SK-N-SH (cell line): ENCODE data around the gene NR2C2. TPM values are rescaled to one million over a fixed set of nuclear protein-coding genes. Genes with fewer than 3 reads are reported as not detected.
A peak's percentile ranks its signal among the peaks of the same experiment; 100 is the strongest.

ENCODE experiments used
- CTCF ChIA-PET: fragments of 300-600, 350-600 bp; formaldehyde crosslinking; extraction: SDS; loops from one replicate; lab custom pipeline; 2021; lab: Yijun Ruan, JAX
- POLR2A ChIA-PET: fragments of 350-600 bp; sonication (Branson Sonifier 250); formaldehyde crosslinking; extraction: SDS; loops from one replicate; lab custom pipeline; 2020; ENCODE audit warnings: antibody characterized with exemption, inconsistent platforms; lab: Yijun Ruan, JAX
- DNase-seq: peaks from one replicate; pipeline ENCODE4 v3.0.0; 2012
- H2AFZ ChIP-seq: fragments of 200-600 bp; sonication (generic); 2 replicates; pipeline ENCODE4 v1.8.1; 2016; ENCODE audit warnings: antibody characterized with exemption, mild to moderate bottlenecking, low read depth
- H3F3A ChIP-seq: fragments of 200-600 bp; sonication (generic); replicated peaks from 2 replicates; pipeline ENCODE3; 2016; ENCODE audit warnings: antibody characterized with exemption, mild to moderate bottlenecking; ENCODE audit not compliant: insufficient read depth
- H3K27ac ChIP-seq, 2 experiments: fragments of 200-500 bp in 1 of 2; fragments of 200-600 bp in 1 of 2; sonication (Bioruptor generic) in 1 of 2; sonication (generic), shearing (Covaris generic) in 1 of 2; 2 replicates each; pipeline versions ENCODE4 v1.5.1 to v1.6.1; 2014 to 2016; ENCODE audit warnings: low read depth in 2 of 2, inconsistent platforms in 1 of 2, low read length in 1 of 2, mild to moderate bottlenecking in 1 of 2, mixed read lengths in 1 of 2
- H3K27me3 ChIP-seq: fragments of 200-600 bp; sonication (generic), shearing (Covaris generic); 2 replicates; pipeline ENCODE4 v1.6.1; 2016; ENCODE audit warnings: mixed run types; ENCODE audit not compliant: insufficient read depth
- H3K36me3 ChIP-seq, 2 experiments: fragments of 200-500 bp in 1 of 2; fragments of 200-600 bp in 1 of 2; sonication (Bioruptor generic) in 1 of 2; sonication (generic) in 1 of 2; replicated peaks in 1 of 2; 2 replicates each; pipeline versions ENCODE3 to v1.5.1; 2014 to 2016; ENCODE audit warnings: low read length in 1 of 2, mild to moderate bottlenecking in 1 of 2; ENCODE audit not compliant: insufficient read depth in 2 of 2, control insufficient read depth in 1 of 2
- H3K4me1 ChIP-seq, 2 experiments: fragments of 200-500 bp in 1 of 2; fragments of 200-600 bp in 1 of 2; sonication (Bioruptor generic) in 1 of 2; sonication (generic), shearing (Covaris generic) in 1 of 2; 2 replicates each; pipeline versions ENCODE4 v1.5.1 to v1.6.1; 2014 to 2016; ENCODE audit warnings: low read depth in 1 of 2, low read length in 1 of 2, mixed run types in 1 of 2; ENCODE audit not compliant: insufficient read depth in 2 of 2, control insufficient read depth in 1 of 2
- H3K4me2 ChIP-seq: fragments of 200-600 bp; sonication (generic), shearing (Covaris generic); 2 replicates; pipeline ENCODE4 v1.6.1; 2017; ENCODE audit warnings: mixed run types
- H3K4me3 ChIP-seq, 2 experiments: fragments of 200-500 bp in 1 of 2; fragments of 200-600 bp in 1 of 2; sonication (Bioruptor generic) in 1 of 2; sonication (generic), shearing (Covaris generic) in 1 of 2; 2 replicates each; pipeline versions ENCODE4 v1.5.1 to v1.8.1; 2014 to 2016; ENCODE audit warnings: low read depth in 2 of 2, inconsistent platforms in 1 of 2, low read length in 1 of 2, mild to moderate bottlenecking in 1 of 2, mixed read lengths in 1 of 2, moderate library complexity in 1 of 2
- H3K79me2 ChIP-seq: fragments of 200-600 bp; sonication (generic); 2 replicates; pipeline ENCODE4 v1.8.1; 2017; ENCODE audit warnings: mild to moderate bottlenecking; ENCODE audit not compliant: insufficient read depth
- H3K9ac ChIP-seq: fragments of 200-600 bp; sonication (generic); 2 replicates; pipeline ENCODE4 v1.6.1; 2017; ENCODE audit warnings: mixed run types
- H3K9me2 ChIP-seq: fragments of 200-600 bp; sonication (generic); 2 replicates; pipeline ENCODE4 v1.6.1; 2017; ENCODE audit warnings: mixed run types
- H3K9me3 ChIP-seq: fragments of 200-600 bp; sonication (generic); 2 replicates; pipeline ENCODE4 v1.6.1; 2017; ENCODE audit warnings: mixed run types, mild to moderate bottlenecking, moderate library complexity
- H4K20me1 ChIP-seq: fragments of 200-600 bp; sonication (generic); 2 replicates; pipeline ENCODE4 v1.6.1; 2017; ENCODE audit warnings: mild to moderate bottlenecking, mixed run types; ENCODE audit not compliant: insufficient read depth
- CHD2 ChIP-seq: fragments of 150-350 bp; IDR thresholded peaks from 2 replicates; pipeline ENCODE4 v1.6.1; 2018; ENCODE audit warnings: low read length; ENCODE audit not compliant: partially characterized antibody
- ELF1 ChIP-seq: IDR thresholded peaks from 2 replicates; pipeline ENCODE4 v1.4.0; 2012
- FOSL2 ChIP-seq: IDR thresholded peaks from 2 replicates; pipeline ENCODE4 v1.4.0; 2012; ENCODE audit warnings: low read depth, mild to moderate bottlenecking, moderate library complexity, borderline replicate concordance
- FOXM1 ChIP-seq: IDR thresholded peaks from 2 replicates; pipeline ENCODE4 v1.4.0; 2012; ENCODE audit warnings: low read depth, mild to moderate bottlenecking
- GATA2 ChIP-seq: sonication (generic); formaldehyde crosslinking; IDR thresholded peaks from 2 replicates; pipeline ENCODE4 v1.5.0; 2020; ENCODE audit warnings: mild to moderate bottlenecking, missing genetic modification reagents
- MEF2A ChIP-seq: IDR thresholded peaks from 2 replicates; pipeline ENCODE4 v1.4.0; 2012; ENCODE audit warnings: low read depth, borderline replicate concordance
- MXI1 ChIP-seq: IDR thresholded peaks from 2 replicates; pipeline ENCODE4 v1.6.1; 2012; ENCODE audit warnings: mild to moderate bottlenecking, low read depth, low read length, improper control_type of control experiment
- NFIC ChIP-seq: IDR thresholded peaks from 2 replicates; pipeline ENCODE4 v1.4.0; 2012; ENCODE audit warnings: borderline replicate concordance
- RAD21 ChIP-seq: IDR thresholded peaks from 2 replicates; pipeline ENCODE4 v1.6.1; 2012; ENCODE audit warnings: mild to moderate bottlenecking, low read length
- RCOR1 ChIP-seq: fragments of 150-350 bp; IDR thresholded peaks from 2 replicates; pipeline ENCODE4 v1.6.1; 2017; ENCODE audit warnings: antibody characterized with exemption, low read length
- RFX5 ChIP-seq: IDR thresholded peaks from 2 replicates; pipeline ENCODE4 v1.6.1; 2012; ENCODE audit warnings: mild to moderate bottlenecking, improper control_type of control experiment, low read length
- SMC3 ChIP-seq: IDR thresholded peaks from 2 replicates; pipeline ENCODE4 v1.6.1; 2012; ENCODE audit warnings: low read depth, low read length, improper control_type of control experiment
- TAF1 ChIP-seq: IDR thresholded peaks from 2 replicates; pipeline ENCODE4 v1.6.1; 2012; ENCODE audit warnings: low read depth, mild to moderate bottlenecking, low read length, moderate library complexity, borderline replicate concordance
- TCF12 ChIP-seq: IDR thresholded peaks from 2 replicates; pipeline ENCODE4 v1.4.0; 2012
- TEAD4 ChIP-seq: IDR thresholded peaks from 2 replicates; pipeline ENCODE4 v1.4.0; 2012; ENCODE audit warnings: mild to moderate bottlenecking, borderline replicate concordance; ENCODE audit not compliant: insufficient read depth
- WGBS: methylation state at CpG from one replicate; pipeline ENCODE4 v1.1.6; 2017; ENCODE audit warnings: low lambda C conversion rate; 5-methylcytosine and 5-hydroxymethylcytosine counted together
- polyA plus RNA-seq, 3 experiments: library from polyadenylated mRNA; depleted of rRNA; stranded (reverse); fragments of >200 nt; gene quantifications; 2 replicates each; pipeline ENCODE4 v1.2.3, GENCODE V29; 2012
- TF ChIP-seq, protein P1 (sequence below): IDR thresholded peaks from 2 replicates; pipeline ENCODE4 v1.4.0; 2012; ENCODE audit warnings: low read depth, borderline replicate concordance
- TF ChIP-seq, protein P2 (sequence below): IDR thresholded peaks from 2 replicates; pipeline ENCODE4 v1.4.0; 2012; ENCODE audit warnings: low read depth
- TF ChIP-seq, protein P3 (sequence below): IDR thresholded peaks from 2 replicates; pipeline ENCODE4 v1.4.0; 2012; ENCODE audit warnings: low read depth, borderline replicate concordance
- TF ChIP-seq, protein P4 (sequence below): fragments of 200-600 bp; sonication (generic); IDR thresholded peaks from 2 replicates; pipeline ENCODE4 v1.6.1; 2017; ENCODE audit warnings: antibody characterized with exemption, mild to moderate bottlenecking, moderate library complexity

The NR2C2 gene
- polyA plus RNA-seq, 1 of the 3 experiments (the other 2 are of a cell fraction) = 13.1 TPM

DNA sequence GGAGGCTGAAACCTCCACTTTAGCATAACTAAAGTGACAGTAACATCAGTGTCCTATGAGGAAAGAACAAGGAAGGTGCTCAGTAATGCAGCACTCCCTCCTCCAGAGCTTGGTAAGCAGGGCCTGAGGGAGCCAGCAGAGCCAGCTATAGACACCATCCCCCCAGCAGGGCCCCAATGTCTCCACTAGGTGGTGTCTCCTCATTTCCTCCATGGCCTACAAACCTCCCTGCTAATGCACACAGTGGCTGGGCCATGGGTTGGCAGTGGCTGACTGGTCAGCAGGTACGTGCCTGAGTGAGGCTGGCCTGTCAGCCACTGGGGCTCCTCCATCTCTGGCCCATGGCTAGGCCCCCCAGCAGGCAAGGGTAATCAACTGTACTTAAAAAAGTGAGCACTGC, 104.1 kb downstream of the NR2C2 start:
- H4K20me1 ChIP-seq = 0 out of 2 replicates have a peak, but pooled peaks cover 10% of the 10 kb centered on the region

DNA sequence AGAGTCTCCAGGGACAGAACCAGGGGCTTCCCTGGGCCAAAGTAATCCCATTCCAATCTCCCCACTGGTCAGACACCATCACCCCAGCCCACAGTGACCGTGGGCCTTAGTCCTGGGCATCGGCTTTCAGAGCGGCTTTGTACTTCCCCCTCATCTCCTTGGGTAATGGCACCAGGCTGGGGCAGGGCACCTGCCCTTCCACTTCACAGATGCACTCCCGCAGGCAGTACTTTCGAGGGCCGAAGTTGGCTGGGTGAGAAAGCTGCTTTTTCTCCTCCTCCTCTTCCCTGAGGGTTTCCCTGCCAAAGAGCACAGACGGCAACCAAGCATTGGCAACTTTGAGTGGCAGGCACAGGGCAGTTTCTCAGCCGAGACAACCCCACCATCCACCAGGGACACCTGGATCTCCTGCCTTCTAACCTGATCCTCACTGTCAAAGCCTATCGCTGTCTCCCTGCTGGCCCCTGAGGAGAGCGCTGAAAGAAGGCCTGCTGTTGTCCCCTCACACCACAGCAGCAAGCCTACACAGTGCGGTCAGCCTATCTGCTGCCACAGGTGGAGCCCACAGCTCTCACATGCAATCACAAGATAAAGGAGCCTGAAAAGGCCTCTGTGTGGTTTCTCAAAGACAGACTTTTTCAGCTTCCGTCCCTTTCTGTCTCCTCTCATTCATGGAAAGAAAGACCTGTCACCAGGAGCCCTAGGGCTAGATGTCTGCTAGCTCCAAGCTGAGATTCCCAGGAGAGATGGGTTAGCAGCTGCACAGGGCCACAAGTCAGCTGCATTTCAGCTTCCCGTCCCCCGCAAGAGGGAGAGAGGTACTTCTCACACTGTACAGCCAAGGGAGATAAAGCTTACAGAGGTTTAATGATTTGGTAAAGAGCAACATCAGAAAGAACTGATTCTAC, 105.2 kb downstream of the NR2C2 start:
- H4K20me1 ChIP-seq = 0 out of 2 replicates have a peak, but pooled peaks cover 10% of the 10 kb centered on the region
- H3K4me2 ChIP-seq = no peak overlapping the region
- H2AFZ ChIP-seq = no peak overlapping the region
- peaks cover 68% of the 10 kb centered on the region; the same call in 1 of the 2 replicates for H3K79me2 ChIP-seq
- peaks cover 51 to 57% of the 10 kb centered on the region in 2 experiments for H3K36me3 ChIP-seq
- peaks cover 4% of the 10 kb centered on the region for H3F3A ChIP-seq
- peak; percentile 41 for DNase-seq
- CTCF ChIA-PET = interaction anchor here (0.9 to 1.9 kb wide), 5 partner anchors 11 to 132 kb away, joined by 3 to 5 read pairs (median 4); partner anchors contain the start of gene MRPS25
- H3K9me3 ChIP-seq = no peaks in the 10 kb centered on the region
- peak overlapping the region in 1 of 2 experiments; percentile 60; a peak in 2 of 4 replicates for H3K27ac ChIP-seq
- no peaks in the 10 kb centered on the region for H3K9me2 ChIP-seq
- H3K27me3 ChIP-seq = no peaks in the 10 kb centered on the region
- 97% methylated on average over 13 of the region's 14 CpGs for WGBS
- peaks cover 0 to 15% of the 10 kb centered on the region in 2 experiments; a peak in 1 of 4 replicates for H3K4me1 ChIP-seq
- H3K4me3 ChIP-seq = no peak overlapping the region
- POLR2A ChIA-PET = interaction anchor here (1.2 kb wide), 1 partner anchor 14 kb away, joined by 3 read pairs; no protein-coding TSS in a partner anchor
- H3K9ac ChIP-seq = no peak overlapping the region
- TF ChIP-seq, protein P1, sequence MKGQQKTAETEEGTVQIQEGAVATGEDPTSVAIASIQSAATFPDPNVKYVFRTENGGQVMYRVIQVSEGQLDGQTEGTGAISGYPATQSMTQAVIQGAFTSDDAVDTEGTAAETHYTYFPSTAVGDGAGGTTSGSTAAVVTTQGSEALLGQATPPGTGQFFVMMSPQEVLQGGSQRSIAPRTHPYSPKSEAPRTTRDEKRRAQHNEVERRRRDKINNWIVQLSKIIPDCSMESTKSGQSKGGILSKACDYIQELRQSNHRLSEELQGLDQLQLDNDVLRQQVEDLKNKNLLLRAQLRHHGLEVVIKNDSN = no peak
- TF ChIP-seq RCOR1 (no peak), FOXM1 (no peak), FOSL2 (no peak), ELF1 (no peak), TCF12 (no peak), RAD21 (no peak), MEF2A (no peak), TEAD4 (no peak), TAF1 (no peak), GATA2 (CRISPR knock-in tag) (no peak), NFIC (no peak), MXI1 (no peak), SMC3 (no peak)
- TF ChIP-seq, protein P2, sequence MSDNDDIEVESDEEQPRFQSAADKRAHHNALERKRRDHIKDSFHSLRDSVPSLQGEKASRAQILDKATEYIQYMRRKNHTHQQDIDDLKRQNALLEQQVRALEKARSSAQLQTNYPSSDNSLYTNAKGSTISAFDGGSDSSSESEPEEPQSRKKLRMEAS = no peak

More for the DNA sequence above, 104.1 kb downstream of the NR2C2 start:
- H3K79me2 ChIP-seq = peaks cover 58% of the 10 kb centered on the region; the same call in 1 of the 2 replicates
- peaks cover 4% of the 10 kb centered on the region for H3F3A ChIP-seq
- no peak overlapping the region for H2AFZ ChIP-seq
- no peak overlapping the region; a peak in 1 of 4 replicates for H3K4me3 ChIP-seq
- H3K4me2 ChIP-seq = no peak overlapping the region
- no peaks in the 10 kb centered on the region for H3K27me3 ChIP-seq
- TF ChIP-seq TAF1 (no peak), RFX5 (no peak), CHD2 (peak; percentile 36), RAD21 (peak; percentile 36)
- TF ChIP-seq, protein P3, sequence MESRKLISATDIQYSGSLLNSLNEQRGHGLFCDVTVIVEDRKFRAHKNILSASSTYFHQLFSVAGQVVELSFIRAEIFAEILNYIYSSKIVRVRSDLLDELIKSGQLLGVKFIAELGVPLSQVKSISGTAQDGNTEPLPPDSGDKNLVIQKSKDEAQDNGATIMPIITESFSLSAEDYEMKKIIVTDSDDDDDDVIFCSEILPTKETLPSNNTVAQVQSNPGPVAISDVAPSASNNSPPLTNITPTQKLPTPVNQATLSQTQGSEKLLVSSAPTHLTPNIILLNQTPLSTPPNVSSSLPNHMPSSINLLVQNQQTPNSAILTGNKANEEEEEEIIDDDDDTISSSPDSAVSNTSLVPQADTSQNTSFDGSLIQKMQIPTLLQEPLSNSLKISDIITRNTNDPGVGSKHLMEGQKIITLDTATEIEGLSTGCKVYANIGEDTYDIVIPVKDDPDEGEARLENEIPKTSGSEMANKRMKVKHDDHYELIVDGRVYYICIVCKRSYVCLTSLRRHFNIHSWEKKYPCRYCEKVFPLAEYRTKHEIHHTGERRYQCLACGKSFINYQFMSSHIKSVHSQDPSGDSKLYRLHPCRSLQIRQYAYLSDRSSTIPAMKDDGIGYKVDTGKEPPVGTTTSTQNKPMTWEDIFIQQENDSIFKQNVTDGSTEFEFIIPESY = no peak
- TF ChIP-seq, protein P4, sequence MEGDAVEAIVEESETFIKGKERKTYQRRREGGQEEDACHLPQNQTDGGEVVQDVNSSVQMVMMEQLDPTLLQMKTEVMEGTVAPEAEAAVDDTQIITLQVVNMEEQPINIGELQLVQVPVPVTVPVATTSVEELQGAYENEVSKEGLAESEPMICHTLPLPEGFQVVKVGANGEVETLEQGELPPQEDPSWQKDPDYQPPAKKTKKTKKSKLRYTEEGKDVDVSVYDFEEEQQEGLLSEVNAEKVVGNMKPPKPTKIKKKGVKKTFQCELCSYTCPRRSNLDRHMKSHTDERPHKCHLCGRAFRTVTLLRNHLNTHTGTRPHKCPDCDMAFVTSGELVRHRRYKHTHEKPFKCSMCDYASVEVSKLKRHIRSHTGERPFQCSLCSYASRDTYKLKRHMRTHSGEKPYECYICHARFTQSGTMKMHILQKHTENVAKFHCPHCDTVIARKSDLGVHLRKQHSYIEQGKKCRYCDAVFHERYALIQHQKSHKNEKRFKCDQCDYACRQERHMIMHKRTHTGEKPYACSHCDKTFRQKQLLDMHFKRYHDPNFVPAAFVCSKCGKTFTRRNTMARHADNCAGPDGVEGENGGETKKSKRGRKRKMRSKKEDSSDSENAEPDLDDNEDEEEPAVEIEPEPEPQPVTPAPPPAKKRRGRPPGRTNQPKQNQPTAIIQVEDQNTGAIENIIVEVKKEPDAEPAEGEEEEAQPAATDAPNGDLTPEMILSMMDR = peak; percentile 57
- peaks cover 0 to 15% of the 10 kb centered on the region in 2 experiments; a peak in 1 of 4 replicates for H3K4me1 ChIP-seq
- no peaks in the 10 kb centered on the region for H3K9me3 ChIP-seq
- H3K9ac ChIP-seq = no peak overlapping the region
- peak overlapping the region in 1 of 2 experiments; percentile 17; a peak in 1 of 4 replicates for H3K27ac ChIP-seq
- peaks cover 58 to 59% of the 10 kb centered on the region in 2 experiments for H3K36me3 ChIP-seq
- peak; percentile 75 for DNase-seq
- 86% methylated on average over 1 of the region's 1 CpG for WGBS
- ChIA-PET CTCF (interaction anchor here (0.6 to 4.9 kb wide), 10 partner anchors 12 to 130 kb away, joined by 3 to 18 read pairs (median 4); no protein-coding TSS in a partner anchor), POLR2A (no interaction called here)
- H3K9me2 ChIP-seq = no peaks in the 10 kb centered on the region
